NOMO-1 treated with dmso at 0.1 percent for 144 hours (cell line): Measurements from ENCODE around the gene DYTN.
A peak's percentile ranks its signal among the peaks of the same experiment; 100 is the strongest.

Source experiments
- DNase-seq: peaks from one replicate; lab custom pipeline; 2025; ENCODE audit not compliant: unreplicated experiment; lab: John Stamatoyannopoulos, UW

Gene DYTN

DNA sequence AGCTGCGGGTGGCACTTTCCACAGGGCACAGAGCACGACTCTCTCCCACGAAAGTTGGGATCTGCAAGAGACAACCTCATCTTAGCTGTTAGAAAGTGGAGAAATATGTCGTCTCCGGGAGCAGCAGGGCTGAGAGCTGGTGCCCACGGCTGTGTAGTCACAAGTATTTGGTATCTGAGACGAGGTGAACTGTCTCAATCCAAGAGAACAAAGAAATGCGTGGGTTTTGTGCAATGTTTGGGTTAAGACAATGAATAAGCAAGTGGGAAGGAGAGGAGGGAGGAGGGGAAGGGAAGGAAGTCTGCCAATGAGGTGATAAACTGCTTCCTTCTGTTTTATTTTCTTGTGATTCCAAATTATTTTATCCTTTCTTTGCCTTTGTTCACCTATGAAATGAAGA lies 18.0 kb downstream of the DYTN start:
- DNase-seq: no peak

GRCh38 chr2:206698811-206699210 lies 19.4 kb downstream of the DYTN start:
- no peak for DNase-seq

GRCh38 chr2:206696910-206697309 lies 21.3 kb downstream of the DYTN start:
- DNase-seq: no peak

GRCh38 chr2:206693399-206694137 lies 24.6 kb downstream of the DYTN start:
- DNase-seq: peak; percentile 1

- DNase-seq: no peak
These were observed 25.2 kb downstream of the DYTN start for GRCh38 chr2:206692971-206693370.

DNA sequence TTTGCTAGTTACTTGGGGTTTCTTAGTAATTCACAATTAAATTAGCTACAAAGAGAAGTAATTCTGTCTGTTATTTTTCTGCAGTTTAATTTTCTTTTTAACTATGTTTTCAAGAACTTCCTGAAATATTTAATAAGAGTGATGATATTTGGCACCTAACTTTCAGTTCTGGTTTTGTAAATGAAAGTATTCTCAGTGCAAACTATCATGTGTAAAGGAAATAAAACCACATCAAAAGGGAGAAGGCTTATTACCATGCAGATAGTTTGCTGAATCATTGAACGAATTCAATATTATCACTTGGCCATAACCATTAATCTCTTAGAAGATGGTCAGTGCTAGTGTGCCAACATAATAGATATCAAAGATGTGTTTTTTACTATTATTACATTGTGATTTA lies 29.2 kb downstream of the DYTN start:
- DNase-seq: no peak

DNA sequence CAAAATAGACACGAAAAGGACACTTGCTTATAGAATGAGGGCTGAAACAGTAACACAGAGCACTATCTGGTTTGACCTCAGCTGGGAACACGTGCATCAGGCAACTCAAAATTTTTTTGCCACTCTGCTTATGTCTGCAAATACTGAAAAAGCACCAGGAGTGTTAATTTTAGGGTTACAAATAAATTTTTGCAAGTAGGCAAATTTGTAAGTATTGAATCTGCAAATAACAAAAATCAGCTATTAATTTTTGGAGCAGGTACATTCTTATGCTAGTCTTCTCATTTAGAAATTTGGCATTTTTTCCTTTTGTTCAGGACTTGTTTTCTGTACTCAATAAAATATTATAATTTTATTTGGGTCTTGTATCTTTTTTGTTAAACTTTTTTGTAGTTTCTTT lies 29.7 kb downstream of the DYTN start:
- no peak for DNase-seq

DNA sequence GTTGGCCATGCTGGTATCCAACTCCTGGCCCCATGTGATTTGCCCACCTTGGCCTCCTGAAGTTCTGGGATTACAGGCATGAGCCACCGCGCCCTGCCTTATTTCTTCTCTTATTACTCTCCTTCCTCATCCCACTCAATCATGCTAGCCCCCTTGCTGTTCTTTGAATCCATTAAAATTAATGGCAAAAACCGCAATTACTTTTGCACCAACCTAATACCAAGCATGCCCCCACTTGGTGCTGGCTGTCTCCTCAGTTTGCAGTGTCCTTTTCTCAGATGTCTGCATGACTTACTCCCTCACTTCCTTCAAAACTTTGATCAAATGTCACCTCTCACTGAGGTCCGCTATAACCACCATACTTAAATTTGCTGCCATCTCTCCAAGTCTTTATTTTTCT lies 34.6 kb downstream of the DYTN start:
- no peak for DNase-seq

DNA sequence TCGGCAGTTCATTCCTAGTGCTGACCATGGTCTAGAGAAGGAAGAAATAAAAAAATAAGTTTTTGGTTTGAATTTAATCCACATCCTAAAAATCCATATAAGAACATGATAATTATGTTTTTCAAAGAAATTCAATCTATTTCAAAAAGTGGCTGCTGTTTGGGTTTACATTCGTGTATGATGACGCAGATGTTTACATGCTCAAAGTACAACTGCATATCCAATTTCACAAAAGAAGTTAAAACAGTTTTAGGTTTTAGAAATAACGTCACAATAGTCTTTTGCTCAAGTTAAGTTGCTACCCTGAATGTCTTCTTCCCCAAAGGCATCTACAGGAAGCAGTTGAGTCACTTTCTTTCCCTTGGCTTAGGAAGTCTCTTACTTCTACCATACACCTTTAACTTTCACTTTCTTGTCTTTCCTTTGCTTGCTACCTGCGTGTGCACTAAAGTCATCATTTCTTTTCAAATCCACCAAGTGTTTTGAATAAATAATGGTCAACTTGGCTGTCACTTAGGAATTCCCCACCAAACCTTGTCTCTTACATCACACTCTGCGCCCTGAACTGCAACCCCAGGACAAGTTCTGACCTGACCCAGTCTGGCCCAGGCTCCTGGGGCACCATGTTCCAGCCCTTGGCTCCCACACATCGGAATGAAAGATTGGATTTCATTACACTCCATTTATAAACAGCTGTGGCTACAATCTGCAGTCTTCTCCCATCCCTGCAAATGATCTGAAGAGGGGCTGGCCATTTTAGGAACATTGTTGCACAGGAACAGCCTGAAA lies 47.5 kb downstream of the DYTN start:
- no peak for DNase-seq

- DNase-seq: no peak
These were observed 52.9 kb downstream of the DYTN start for GRCh38 chr2:206665251-206665650.

DNA sequence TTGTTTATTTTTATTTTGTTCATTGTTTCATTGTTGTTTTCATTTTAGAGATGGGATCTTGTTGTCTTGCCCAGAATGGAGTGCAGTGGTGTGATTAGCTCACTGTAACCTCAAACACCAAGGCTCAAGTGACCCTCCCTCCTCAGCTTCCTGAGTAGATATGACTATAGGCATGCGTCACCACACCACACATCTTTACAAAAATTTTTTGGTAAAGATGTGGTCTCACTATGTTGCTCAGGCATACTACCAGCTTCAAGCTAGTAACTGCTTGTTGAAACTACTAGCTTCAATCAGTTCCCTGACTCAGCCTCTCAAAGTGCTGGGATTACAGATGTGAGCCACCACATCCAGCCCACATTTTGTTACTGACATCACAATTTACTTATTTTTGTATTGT lies 61.1 kb downstream of the DYTN start:
- no peak for DNase-seq

GRCh38 chr2:206647985-206648384 lies 70.2 kb downstream of the DYTN start:
- no peak for DNase-seq

DNA sequence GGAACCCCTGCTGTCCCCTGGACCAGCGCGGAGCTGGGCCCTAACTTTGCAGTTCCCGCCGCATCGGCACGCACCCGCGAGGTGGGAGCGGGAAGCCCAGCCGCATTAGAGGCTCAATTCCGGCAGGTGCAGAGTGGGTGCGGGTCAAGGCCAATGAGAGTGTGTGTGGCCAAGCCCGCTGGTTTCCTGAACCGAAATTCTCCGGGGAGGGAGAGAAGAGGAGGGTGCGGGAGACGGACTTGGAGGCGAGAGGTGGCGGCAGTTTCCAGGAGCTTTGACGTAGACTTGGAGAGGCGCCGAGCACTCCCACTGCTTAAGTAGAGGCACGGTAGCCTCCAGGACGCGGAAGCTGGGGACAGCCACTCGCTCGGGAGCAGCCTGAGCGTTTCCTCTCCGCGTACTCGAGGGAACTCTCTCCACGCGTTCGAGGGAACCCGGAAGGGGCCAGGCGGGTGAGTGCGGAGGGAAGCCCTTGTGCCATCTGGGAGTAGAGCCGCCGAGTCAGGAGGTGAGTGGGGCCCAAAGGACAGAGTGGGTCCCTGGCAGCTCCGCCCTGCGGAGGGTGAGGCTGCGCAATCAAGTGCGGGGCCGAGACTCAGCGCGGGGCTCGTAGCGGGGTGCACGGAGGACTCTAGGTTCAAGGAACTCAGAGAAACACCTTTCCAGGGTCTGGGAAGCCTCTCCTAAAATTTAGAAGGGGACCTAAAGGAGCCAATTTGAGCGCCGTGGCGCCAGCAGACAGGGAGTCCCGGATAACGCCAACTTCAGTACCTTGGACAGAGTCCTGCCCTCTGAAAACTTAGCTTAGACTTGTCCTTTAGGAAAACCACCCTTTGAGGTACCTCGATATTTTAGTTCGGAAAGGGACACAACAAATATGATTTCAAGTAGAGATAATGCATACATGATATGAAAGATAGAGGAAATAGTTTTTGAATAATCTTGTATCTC lies 75.8 kb downstream of the DYTN start, which contains the start of gene FAM237A:
FAM237A (plus strand) TSS at position 413 of the 951 bp plus-strand sequence. CDS start 1,750 bp downstream, outside the sequence.
- no peak for DNase-seq

DNA sequence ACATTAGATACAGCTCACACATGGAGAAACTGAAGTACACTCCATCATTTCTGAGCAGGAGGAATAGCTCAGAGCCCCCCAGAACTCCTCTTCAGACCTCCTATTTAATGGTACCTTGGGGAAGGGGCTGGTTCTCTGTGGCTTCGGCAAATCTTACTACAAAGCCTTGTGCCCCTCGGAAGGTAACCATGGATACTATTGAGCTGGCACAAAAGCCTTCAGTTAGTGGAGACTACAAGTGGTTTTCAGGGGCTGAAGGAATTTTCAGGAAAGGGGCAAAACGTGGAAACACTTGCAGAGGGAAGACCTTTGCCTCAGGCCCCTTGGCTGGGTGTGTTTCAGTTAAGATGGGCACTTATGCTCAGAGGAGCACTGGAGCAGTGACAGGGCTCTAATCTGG lies 77.0 kb downstream of the DYTN start:
- DNase-seq: no peak

DNA sequence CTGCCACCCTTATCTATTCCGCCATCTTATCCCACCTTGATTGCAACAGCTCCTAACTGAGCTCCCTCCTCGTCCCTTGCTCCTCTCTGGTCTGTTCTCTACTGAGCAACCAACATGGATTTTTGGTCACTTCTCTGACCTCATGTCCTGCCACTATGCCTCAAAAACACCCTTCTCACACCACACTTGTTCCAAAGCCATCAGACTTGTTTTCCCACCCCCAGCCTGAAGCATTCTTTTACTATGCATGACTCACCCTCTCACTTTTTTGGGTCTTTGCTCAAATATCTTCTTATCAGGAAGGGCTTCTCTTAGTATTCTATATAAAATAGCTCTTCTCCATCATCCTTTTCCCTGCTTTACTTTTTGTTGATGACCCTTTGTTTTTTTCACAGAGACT lies 78.6 kb downstream of the DYTN start:
- no peak for DNase-seq

GRCh38 chr2:206635015-206635414 lies 83.2 kb downstream of the DYTN start:
- DNase-seq: no peak

GRCh38 chr2:206631340-206631739 lies 86.9 kb downstream of the DYTN start:
- no peak for DNase-seq

DNA sequence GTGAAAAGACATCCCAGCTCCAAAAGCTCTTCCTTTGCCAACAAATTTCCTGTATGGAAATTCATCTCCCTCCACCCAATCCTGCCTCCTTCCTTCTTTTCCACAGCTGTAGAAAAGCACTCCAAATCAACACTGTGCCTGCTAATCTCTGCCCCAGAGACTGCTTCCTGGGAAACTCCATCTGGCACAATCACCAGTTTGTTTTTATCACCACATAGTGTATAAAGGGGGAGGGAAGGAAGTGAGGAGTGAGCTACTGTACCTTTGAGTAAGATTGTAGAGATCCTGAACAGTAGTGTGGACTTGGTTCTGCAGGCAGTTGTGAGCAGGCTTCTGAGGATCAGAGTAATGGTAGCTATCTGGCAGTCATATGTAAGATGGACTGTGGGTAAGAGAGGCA lies 90.6 kb downstream of the DYTN start:
- no peak for DNase-seq

GRCh38 chr2:206626108-206626507 lies 92.1 kb downstream of the DYTN start:
- no peak for DNase-seq

DNA sequence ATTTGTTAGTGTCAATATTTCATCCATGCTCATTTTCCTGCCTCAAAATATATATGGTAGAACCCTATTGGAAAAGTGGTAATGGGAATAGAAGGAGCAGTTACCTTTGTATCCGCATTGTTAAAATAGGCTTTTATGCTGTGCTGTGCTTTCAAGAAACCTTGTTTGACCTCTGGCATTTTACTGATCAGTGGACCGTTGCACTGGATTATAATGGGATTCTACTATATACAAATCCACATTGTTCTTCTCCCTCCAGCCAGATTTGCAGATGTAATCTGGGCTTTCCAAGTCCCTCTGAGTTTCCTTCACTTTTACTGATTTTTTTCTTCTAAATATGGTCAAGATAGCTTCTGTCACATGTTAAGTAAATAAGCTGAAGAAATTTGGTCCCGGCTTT lies 99.2 kb downstream of the DYTN start:
- no peak for DNase-seq

- no peak for DNase-seq
These were observed 102.0 kb downstream of the DYTN start for GRCh38 chr2:206616151-206616550.
